UCSD-AML1 (cell line): ENCODE data around the gene GDA.
A peak's percentile ranks its signal among the peaks of the same experiment; 100 is the strongest.
"Not testable (repeated sequence)": the region's sequence is repeated elsewhere in the genome, so short reads cannot be mapped to it uniquely, and the experiment has no call there.

ENCODE experiments used
- DNase-seq: peaks from one replicate; lab custom pipeline; 2025; ENCODE audit not compliant: unreplicated experiment; lab: John Stamatoyannopoulos, UW

Gene GDA

DNA sequence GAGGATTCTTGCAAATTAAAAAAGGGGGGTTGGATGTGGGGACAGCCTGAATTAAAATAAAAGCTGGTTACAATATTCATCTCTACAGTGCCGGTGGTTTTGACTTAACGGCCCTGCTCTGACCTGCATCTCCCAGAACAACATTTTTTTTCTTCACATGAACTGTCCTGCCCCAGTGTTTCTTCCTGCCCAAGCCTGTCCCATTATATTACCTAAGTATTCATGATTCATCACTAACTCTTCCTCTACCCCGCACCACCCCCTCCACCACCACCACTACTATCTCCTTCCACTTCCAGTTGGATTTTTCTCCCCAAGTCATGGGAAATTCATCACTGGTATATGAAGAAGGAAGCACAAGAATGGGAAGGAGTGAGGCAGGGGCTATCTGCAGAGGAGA is 125.7 kb downstream of the GDA start:
- DNase-seq = no peak

DNA sequence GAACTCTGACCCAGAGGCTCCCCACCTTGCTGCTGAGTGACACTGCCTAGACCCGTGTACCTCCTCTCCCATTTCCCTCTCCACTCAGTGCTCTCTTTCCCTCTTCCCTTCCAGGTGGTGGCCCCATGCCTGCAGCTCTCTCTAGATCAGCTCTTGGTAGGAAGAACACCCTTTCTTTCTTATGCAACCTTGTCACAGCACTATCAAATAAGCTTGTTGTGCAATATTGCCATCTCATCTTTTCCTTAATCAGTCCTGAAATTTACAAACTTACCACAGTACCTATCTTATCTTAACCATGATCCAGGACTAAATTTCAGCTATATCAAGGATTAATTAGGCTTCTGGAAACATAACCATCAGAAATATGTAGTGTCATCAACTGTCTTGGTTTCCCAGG is 127.2 kb downstream of the GDA start:
- no peak for DNase-seq

DNA sequence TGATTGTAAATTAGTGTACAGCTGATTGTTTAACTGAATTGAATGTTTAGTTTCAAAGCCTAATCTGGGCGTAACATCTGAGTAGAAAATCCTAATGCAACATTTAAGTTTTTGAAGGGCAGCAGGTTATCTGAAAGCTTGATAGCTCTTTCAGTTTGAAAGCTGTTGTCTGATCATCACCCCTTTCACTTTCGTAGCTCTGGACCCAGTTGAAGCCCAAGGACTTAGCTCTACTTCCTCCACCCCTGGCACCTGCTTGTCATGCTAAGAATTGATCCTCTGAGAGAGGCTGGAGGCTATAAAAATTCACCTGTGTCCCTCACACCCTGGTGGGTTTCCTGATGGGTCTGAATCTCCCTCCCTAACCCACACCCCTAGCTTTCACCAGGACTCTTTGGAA is 129.7 kb downstream of the GDA start:
- no peak for DNase-seq

DNA sequence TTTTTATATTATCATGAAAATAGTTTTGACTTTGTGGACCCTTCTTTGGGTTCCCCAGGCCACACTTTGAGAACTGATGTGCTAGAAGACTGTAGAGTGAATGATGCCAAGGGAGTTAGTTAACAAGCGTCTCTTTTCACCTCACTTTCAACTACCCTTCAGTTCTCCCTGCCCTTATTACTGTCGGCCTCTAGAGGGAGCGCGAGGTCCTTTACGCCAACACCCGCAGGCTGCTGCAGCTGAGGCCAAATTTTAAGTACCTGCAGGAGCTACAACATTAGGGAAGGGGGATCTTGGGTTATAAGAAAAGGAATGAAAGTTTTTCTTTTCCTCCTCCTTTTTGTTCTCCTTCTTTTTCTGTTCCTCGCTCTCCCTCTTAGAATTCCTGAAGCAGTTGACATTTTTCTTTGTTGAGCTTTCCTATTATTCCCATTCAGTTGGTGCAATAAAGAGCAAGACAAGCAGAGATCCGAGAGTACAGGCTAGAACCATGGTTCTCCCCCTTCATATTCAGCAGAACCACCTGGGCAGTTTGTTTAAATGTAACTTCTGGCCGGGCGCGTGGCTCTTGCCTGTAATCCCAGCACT is 131.8 kb downstream of the GDA start:
- DNase-seq = peak; percentile 42

DNA sequence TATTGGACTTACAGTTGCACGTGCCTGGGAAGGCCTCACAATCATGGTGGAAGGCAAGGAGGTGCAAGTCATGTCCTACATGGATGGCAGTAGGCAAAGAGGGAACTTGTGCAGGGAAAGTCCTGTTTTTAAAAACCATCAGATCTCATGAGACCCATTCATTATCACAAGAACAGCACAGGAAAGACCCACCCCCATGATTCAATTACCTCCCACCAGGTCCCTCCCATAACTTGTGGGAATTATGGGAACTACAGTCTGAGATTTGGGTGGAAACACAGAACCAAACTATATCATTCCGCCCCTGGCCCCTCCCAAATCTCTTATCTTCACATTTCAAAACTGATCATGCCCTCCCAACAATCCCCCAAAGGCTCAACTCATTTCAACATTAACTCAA is 140.2 kb downstream of the GDA start:
- DNase-seq = no peak

DNA sequence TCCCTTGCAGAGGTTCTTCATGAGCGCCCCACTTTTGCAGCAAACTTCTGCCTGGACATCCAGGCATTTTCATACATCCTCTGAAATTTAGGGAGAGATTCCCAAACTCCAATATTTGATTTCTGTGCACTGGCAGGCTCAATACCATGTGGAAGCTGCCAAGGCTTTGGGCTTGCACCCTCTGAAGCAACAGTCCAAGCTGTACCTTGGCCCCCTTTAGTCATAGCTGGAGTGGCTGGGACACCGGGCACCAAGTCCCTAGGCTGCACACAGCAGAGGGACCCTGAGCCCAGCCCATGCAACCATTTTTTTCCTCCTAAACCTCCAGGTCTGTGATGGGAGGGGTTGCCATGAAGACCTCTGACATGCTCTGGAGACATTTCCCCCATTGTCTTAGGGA is 141.1 kb downstream of the GDA start:
- DNase-seq = no peak

DNA sequence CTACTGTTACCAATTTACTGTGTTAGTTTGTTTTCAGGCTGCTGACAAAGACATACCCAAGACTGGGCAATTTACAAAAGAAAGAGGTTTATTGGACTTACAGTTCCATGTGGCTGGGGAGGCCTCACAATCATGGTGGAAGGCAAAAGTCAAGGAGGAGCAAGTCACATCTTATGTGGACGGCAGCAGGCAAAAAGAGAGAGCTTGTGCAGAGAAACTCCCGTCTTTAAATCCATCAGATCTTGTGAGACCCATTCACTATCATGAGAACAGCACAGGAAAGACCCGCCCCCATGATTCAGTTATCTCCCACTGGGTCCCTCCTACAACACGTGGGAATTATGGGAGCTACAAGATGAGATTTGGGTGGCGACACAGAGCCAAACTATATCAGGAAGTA is 142.3 kb downstream of the GDA start:
- not testable (repeated sequence) for DNase-seq

DNA sequence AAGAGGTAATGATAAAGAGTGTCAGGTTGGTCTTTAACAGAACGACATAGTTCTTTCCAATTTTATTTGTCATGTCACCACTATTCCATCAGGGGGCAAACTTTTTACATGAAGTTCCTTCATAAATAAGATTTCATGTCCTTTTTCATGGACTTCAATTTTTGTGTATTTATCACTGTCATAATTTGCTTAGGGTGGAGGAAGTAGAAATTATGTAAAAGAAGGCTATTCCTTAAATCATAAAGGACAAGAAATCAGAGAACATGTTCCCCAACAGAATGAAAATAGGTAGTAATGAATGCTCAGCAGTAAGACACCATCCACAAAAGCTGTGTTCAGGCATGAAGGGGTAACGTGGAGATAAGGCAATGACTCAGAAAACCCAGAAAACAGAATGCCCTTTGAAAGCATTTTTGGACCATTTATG is 143.0 kb downstream of the GDA start:
- DNase-seq = no peak

DNA sequence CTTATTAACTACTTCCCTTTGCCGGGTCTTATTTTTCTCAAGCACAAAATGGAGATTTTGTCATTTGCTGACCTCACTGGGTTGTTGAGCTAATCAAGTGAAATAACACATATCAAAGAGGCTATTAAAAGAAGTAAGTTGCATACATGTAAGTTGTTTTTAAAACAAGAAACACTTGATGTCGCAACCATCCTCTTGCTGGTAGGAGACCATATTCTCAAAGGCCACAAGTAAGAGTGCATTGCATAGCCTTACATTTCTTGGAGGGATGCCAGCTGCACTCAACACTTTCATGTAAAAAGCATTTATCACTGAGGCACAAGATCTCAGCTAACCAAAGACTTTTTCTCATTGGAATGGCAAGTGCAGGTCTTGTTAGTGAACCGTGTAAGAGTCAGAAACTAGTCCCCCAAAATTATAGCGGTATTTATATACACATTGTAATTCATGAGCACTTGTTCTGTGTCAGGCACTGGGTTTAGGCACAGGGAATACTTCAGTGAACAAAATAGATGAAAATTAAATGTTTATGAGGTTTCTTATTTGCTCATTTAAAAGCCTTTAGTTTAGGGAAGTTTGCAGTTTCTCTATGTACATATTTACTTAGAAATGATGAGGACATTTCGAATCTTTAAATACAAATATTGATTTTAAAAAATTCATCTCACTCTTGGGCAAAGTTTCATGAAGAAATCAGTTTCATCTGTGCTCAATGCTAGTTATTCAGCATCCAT is 143.8 kb downstream of the GDA start:
- no peak for DNase-seq

DNA sequence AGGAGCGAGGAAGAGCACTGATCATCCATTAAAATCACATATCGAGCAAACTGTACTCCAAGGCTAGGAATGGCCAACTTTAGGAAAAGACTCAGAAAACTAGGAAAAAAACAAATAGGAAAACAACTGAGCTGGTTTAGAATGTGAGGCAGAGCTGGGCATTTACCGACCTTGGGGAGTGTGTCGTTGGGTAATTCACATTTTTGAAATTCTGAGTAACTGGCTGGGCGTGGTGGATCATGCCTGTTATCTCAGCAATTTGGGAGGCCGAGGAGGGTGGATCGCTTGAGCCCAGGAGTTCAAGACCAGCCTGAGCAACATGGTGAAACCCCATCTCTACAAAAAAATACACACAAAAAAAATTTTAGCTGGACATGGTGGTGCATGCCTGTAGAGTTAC is 145.7 kb downstream of the GDA start:
- no peak for DNase-seq

DNA sequence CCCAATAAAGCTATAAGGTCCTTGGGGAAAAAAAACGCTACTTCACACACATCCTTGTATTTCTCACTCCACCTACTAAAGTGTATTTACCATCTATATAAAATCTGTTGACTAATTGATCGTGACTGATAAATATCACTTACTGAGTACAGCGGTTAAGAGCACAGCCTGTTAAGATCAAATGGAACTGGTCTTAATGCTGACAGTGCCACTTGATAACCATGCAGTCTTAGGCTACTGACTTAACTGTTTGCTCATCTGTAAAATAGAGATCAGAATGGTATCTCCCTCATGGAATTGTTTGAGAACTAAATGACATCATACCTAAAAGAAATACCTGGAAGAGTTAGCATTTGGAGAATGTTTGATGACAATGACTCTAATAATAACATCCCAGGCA is 148.3 kb downstream of the GDA start:
- no peak for DNase-seq

DNA sequence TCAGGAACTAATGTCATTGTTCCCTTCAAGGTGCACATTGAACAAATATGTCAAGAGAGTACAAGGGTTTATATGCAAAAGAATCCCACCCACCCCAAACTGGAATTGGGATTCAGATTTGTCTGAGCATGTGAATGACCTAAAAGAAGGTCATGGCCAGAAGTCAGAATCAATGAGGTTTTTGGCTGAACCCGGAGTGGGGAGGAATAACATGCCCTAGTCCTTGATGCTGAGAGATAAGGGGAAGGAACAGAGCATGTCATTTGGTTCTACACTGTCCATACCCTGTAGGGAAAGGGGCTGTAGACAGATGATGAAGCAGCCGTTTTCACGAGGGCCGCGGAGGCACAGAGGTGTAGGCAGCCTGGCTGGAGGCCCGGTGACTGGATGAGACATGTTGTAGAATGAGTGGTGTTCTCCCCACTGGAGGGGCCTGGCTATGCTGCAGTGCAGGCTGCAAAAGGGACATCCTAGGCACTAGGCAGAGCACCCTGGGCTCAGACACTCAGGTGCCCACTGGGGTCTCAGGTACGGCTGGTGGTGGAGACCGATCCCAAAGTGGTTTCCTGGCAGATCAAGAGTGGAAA is 149.9 kb downstream of the GDA start:
- no peak for DNase-seq

DNA sequence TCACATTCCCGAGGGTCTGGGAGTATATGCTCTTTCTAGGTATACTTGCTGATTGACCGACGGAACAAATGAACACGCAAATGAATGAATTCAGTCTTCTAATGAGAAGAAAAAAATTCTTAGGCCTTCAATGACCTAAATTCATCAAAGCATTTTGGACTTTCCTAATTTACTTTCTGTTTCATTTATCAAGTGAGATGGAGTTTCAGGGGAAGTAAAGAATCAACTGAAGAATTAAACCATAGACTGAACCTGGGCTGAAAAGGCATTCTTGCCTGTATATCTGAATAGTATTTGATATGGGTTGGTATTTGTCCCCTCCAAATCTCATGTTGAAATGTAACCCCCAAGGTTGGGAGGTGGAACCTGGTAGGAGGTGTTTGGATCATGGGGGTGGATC is 151.6 kb downstream of the GDA start:
- no peak for DNase-seq
